Astrocyte of the spinal cord (primary cell): ENCODE results near the gene HSPB9.
A peak's percentile ranks its signal among the peaks of the same experiment; 100 is the strongest.

Experiments
- DNase-seq: peaks from one replicate; pipeline ENCODE4 v3.0.0; 2011; ENCODE audit warnings: low read depth, low spot score
- H3K4me3 ChIP-seq: 2 replicates; pipeline ENCODE4 v1.5.1; 2011; ENCODE audit warnings: low read depth, mild to moderate bottlenecking, low read length, moderate library complexity
- CTCF ChIP-seq: IDR thresholded peaks from 2 replicates; pipeline ENCODE4 v1.5.1; 2012; ENCODE audit warnings: low read depth, mild to moderate bottlenecking, low read length, inconsistent platforms
- in situ Hi-C: cut with HindIII; loops from 2 replicates; pipeline ENCODE4 v1.10.0; 2017; ENCODE audit warnings: low sequenced_read_pairs

HSPB9 gene

GRCh38 chr17:42094375-42095069 is 28.1 kb upstream of the HSPB9 start:
- no peak for DNase-seq
- in situ Hi-C loops, result no loop called here
- no peak overlapping the region for H3K4me3 ChIP-seq
- TF ChIP-seq CTCF, result no peak

- TF ChIP-seq CTCF, result no peak
- H3K4me3 ChIP-seq, result no peak overlapping the region
- in situ Hi-C loops, result no loop called here
- DNase-seq, result no peak
Measured at GRCh38 chr17:42096360-42097111, 26.1 kb upstream of the HSPB9 start.

- TF ChIP-seq CTCF, result no peak
- in situ Hi-C loops, result no loop called here
- no peak for DNase-seq
- H3K4me3 ChIP-seq, result no peak within 1 kb of the TSS
Measured at GRCh38 chr17:42097691-42098631, 24.6 kb upstream of the HSPB9 start, which contains the start of gene ZNF385C. ZNF385C (minus strand) TSS chr17:42098473; CDS start chr17:42063056, 35,417 bp downstream.

GRCh38 chr17:42098730-42099399 is 23.7 kb upstream of the HSPB9 start:
- no peak overlapping the region for H3K4me3 ChIP-seq
- no peak for DNase-seq
- TF ChIP-seq CTCF, result no peak
- in situ Hi-C loops, result no loop called here

- TF ChIP-seq CTCF, result peak; percentile 99
- H3K4me3 ChIP-seq, result no peak overlapping the region
- peak; percentile 70 for DNase-seq
- in situ Hi-C loops, result no loop called here
Measured at GRCh38 chr17:42101513-42102292, 20.9 kb upstream of the HSPB9 start.
